K562 (cell line): ENCODE measurements around the gene CYP2C8. TPM values are rescaled to one million over a fixed set of nuclear protein-coding genes. Genes with fewer than 3 reads are reported as not detected.

Source experiments
- ATAC-seq: fragments of 200-7000 bp; cut with Tn5 transposase; 3 replicates; pipeline ENCODE4 v1.9.1; 2020; ENCODE audit warnings: moderate library complexity
- BruUV-seq: library from RNA; stranded (reverse); fragments of 400-500 nt; replicated peaks from 2 replicates; lab custom pipeline; 2021; lab: Mats Ljungman, UMichigan
- CTCF ChIA-PET: fragments of 300-600 bp; formaldehyde crosslinking; extraction: SDS; loops from one replicate; lab custom pipeline; 2021; ENCODE audit warnings: low intra/inter-chr PET ratio; lab: Yijun Ruan, JAX
- POLR2A ChIA-PET: fragments of 300-600, 350-650 bp; sonication (Branson Sonifier 250); formaldehyde crosslinking; extraction: SDS; loops from one replicate; lab custom pipeline; 2021; ENCODE audit warnings: antibody characterized with exemption, inconsistent platforms; lab: Yijun Ruan, JAX
- DNase-seq, 4 experiments: peaks; one replicate each; pipeline versions ENCODE4 v3.0.0 to v3.0.0-alpha.2; 2011 to 2018; ENCODE audit warnings: low spot score in 3 of 4, mixed read lengths in 3 of 4; ENCODE audit errors: extremely low read depth in 1 of 4
- FAIRE-seq: peaks from 2 replicates; lab custom pipeline; 2011; peaks lifted over from hg19 to GRCh38; lab: Jason Lieb, UNC
- H2AFZ ChIP-seq: 2 replicates; pipeline ENCODE4 v1.6.0; 2011; ENCODE audit warnings: low read depth, low read length, control low read depth, inconsistent platforms
- H3K27ac ChIP-seq: fragments of 200-600 bp; 3 replicates; pipeline ENCODE4 v1.8.0; 2011; ENCODE audit warnings: low read depth, mild to moderate bottlenecking, control low read depth, inconsistent platforms, low read length, moderate library complexity, mixed read lengths; ENCODE audit errors: extremely low read depth
- H3K27me3 ChIP-seq, 2 experiments: fragments of 300-600 bp in 1 of 2; 2 replicates in 1 of 2; 3 replicates in 1 of 2; pipeline versions ENCODE4 v1.6.0 to v1.8.0; 2011; ENCODE audit warnings: inconsistent platforms in 2 of 2, low read length in 2 of 2, mild to moderate bottlenecking in 1 of 2, mixed read lengths in 1 of 2, moderate library complexity in 1 of 2; ENCODE audit not compliant: control insufficient read depth in 2 of 2, insufficient read depth in 2 of 2
- H3K36me3 ChIP-seq: fragments of 300-600 bp; 3 replicates; pipeline ENCODE4 v1.8.0; 2011; ENCODE audit warnings: mild to moderate bottlenecking, low read length, inconsistent platforms; ENCODE audit not compliant: control insufficient read depth, insufficient read depth
- H3K4me1 ChIP-seq, 2 experiments: fragments of 200-600 bp in 1 of 2; replicated peaks in 1 of 2; 2 replicates in 1 of 2; 3 replicates in 1 of 2; pipeline versions ENCODE4 v1.5.1 to v1.8.0; 2011; ENCODE audit warnings: inconsistent platforms in 2 of 2, low read length in 2 of 2, mild to moderate bottlenecking in 1 of 2, mixed read lengths in 1 of 2, moderate library complexity in 1 of 2; ENCODE audit not compliant: control insufficient read depth in 2 of 2, insufficient read depth in 2 of 2
- H3K4me2 ChIP-seq: 2 replicates; pipeline ENCODE4 v1.6.1; 2011; ENCODE audit warnings: low read length, control low read depth, inconsistent platforms, mixed read lengths; ENCODE audit not compliant: insufficient read depth
- H3K4me3 ChIP-seq: fragments of 200-600 bp; sonication (generic), shearing (Covaris generic); 2 replicates; pipeline ENCODE4 v1.5.1; 2016; ENCODE audit warnings: control low read depth, inconsistent platforms
- H3K79me2 ChIP-seq: fragments of 200-600 bp; 3 replicates; pipeline ENCODE4 v1.8.0; 2011; ENCODE audit warnings: low read length, inconsistent platforms; ENCODE audit not compliant: control insufficient read depth, insufficient read depth
- H3K9ac ChIP-seq, 2 experiments: 2 replicates each; pipeline versions ENCODE4 v1.6.0 to v1.6.1; 2011; ENCODE audit warnings: low read depth in 2 of 2, low read length in 2 of 2, control low read depth in 1 of 2, inconsistent platforms in 1 of 2, mild to moderate bottlenecking in 1 of 2, mixed read lengths in 1 of 2; ENCODE audit not compliant: insufficient read depth in 1 of 2
- H3K9me1 ChIP-seq: one replicate; pipeline ENCODE4 v1.6.0; 2011; ENCODE audit warnings: inconsistent platforms, mild to moderate bottlenecking, low read length, moderate library complexity; ENCODE audit not compliant: control insufficient read depth, insufficient read depth
- H3K9me3 ChIP-seq: replicated peaks from 2 replicates; pipeline ENCODE4 v1.5.1; 2011; ENCODE audit warnings: low read depth, low read length, inconsistent platforms; ENCODE audit not compliant: control insufficient read depth, insufficient read depth
- H4K20me1 ChIP-seq: replicated peaks from 2 replicates; pipeline ENCODE4 v1.6.1; 2011; ENCODE audit warnings: low read length, inconsistent platforms, mixed read lengths; ENCODE audit not compliant: control insufficient read depth, insufficient read depth
- KDM5B ChIP-seq: fragments of 200-600 bp; sonication (generic); IDR thresholded peaks from 2 replicates; pipeline ENCODE4 v1.6.1; 2012; ENCODE audit warnings: low read depth, mild to moderate bottlenecking, moderate library complexity, low read length, control low read depth, inconsistent platforms; ENCODE audit not compliant: insufficient replicate concordance
- LCOR ChIP-seq: sonication (generic); formaldehyde crosslinking; IDR thresholded peaks from 2 replicates; pipeline ENCODE4 v1.8.0; 2022; ENCODE audit warnings: mild to moderate bottlenecking, missing genetic modification reagents
- NKRF ChIP-seq: fragments of 450-650 bp; IDR thresholded peaks from 2 replicates; pipeline ENCODE4 v1.6.1; 2016; ENCODE audit warnings: borderline replicate concordance
- NR2C2 ChIP-seq, 2 experiments: fragments of 200-800 bp in 1 of 2; sonication (Bioruptor generic) in 1 of 2; sonication (generic) in 1 of 2; formaldehyde crosslinking in 1 of 2; IDR thresholded peaks; 2 replicates each; pipeline versions ENCODE4 v1.6.1 to v1.8.0; 2016 to 2022; ENCODE audit warnings: mild to moderate bottlenecking in 1 of 2, missing compliant biosample characterization in 1 of 2, missing genetic modification characterization in 1 of 2, missing genetic modification reagents in 1 of 2
- PBX2 ChIP-seq, 2 experiments: IDR thresholded peaks in 1 of 2; conservative IDR thresholded peaks in 1 of 2; 2 replicates each; pipeline ENCODE4 v1.6.1; 2016; ENCODE audit warnings: low read depth in 2 of 2, mild to moderate bottlenecking in 1 of 2, missing compliant biosample characterization in 1 of 2, missing genetic modification characterization in 1 of 2, moderate library complexity in 1 of 2
- PHB ChIP-seq: fragments of 250-450 bp; sonication (Bioruptor Pico); IDR thresholded peaks from 2 replicates; pipeline ENCODE4 v1.5.0; 2021
- SMAD2 ChIP-seq: fragments of 150-350 bp; IDR thresholded peaks from 2 replicates; pipeline ENCODE4 v1.6.1; 2014; ENCODE audit warnings: low read depth, mild to moderate bottlenecking, low read length
- TCF7 ChIP-seq: sonication (generic); IDR thresholded peaks from 2 replicates; pipeline ENCODE4 v1.6.1; 2016; ENCODE audit warnings: antibody characterized with exemption, borderline replicate concordance
- TEAD4 ChIP-seq, 2 experiments: sonication (generic) in 1 of 2; formaldehyde crosslinking in 1 of 2; IDR thresholded peaks; 2 replicates each; pipeline versions ENCODE4 v1.6.1 to v1.8.0; 2012 to 2022; ENCODE audit warnings: borderline replicate concordance in 1 of 2, inconsistent platforms in 1 of 2, low read length in 1 of 2, mild to moderate bottlenecking in 1 of 2, missing genetic modification reagents in 1 of 2
- TRIM24 ChIP-seq, 2 experiments: fragments of 450-650 bp; IDR thresholded peaks; 2 replicates each; pipeline ENCODE4 v1.6.1; 2016
- TSC22D4 ChIP-seq: fragments of 450-650 bp; IDR thresholded peaks from 2 replicates; pipeline ENCODE4 v1.6.1; 2016; ENCODE audit warnings: missing genetic modification characterization, missing biosample characterization, control low read depth
- ZBTB7A ChIP-seq: IDR thresholded peaks from 2 replicates; pipeline ENCODE4 v1.6.1; 2011; ENCODE audit warnings: low read depth, mild to moderate bottlenecking, low read length, moderate library complexity, borderline replicate concordance; ENCODE audit not compliant: control insufficient read depth
- ZNF384 ChIP-seq: IDR thresholded peaks from 2 replicates; pipeline ENCODE4 v1.6.1; 2012; ENCODE audit warnings: low read depth, low read length, improper control_type of control experiment
- WGBS: fragments of 100-300 bp; shearing (Covaris generic); methylation state at CpG from one replicate; pipeline ENCODE4 v1.1.6; 2016; ENCODE audit warnings: low coverage, mixed read lengths; ENCODE audit not compliant: insufficient coverage; ENCODE audit errors: missing lambda C conversion rate; 5-methylcytosine and 5-hydroxymethylcytosine counted together
- in situ Hi-C: fragments of 300-500 bp; cut with MboI; formaldehyde crosslinking; loops from 4 replicates; pipeline ENCODE4 v1.15.0; 2018; ENCODE audit warnings: inconsistent platforms, mixed read lengths
- intact Hi-C: fragments of 100-400 bp; cut with micrococcal nuclease; formaldehyde crosslinking; loops from 2 replicates; pipeline ENCODE4 v1.14.2; 2022
- polyA plus RNA-seq, 8 experiments: library from polyadenylated mRNA; depleted of rRNA in 4 of 8; stranded (reverse) in 5 of 8; unstranded in 3 of 8; fragments of >200 nt; fragmentation: Nextera tagmentation in 2 of 8; fragmentation: Illumina TruSeq in 1 of 8; extraction: Ambion mirVana in 2 of 8; extraction: Trizol in 1 of 8; gene quantifications; 2 replicates each; pipeline versions ENCODE4 v1.2.1 to v1.2.3, GENCODE V29; 2011 to 2014; ENCODE audit warnings: inconsistent platforms in 1 of 8, missing spikeins in 1 of 8
- total RNA-seq, 7 experiments: library from RNA; depleted of rRNA in 6 of 7; stranded (reverse); fragments of >200 nt in 6 of 7; fragmentation: Illumina TruSeq in 2 of 7; extraction: Trizol in 2 of 7; gene quantifications; 2 replicates each; pipeline versions ENCODE4 v1.2.1 to v1.2.3, GENCODE V29; 2011 to 2021; ENCODE audit warnings: low replicate concordance in 1 of 7

Gene CYP2C8
- total and polyA plus RNA-seq, 9 of the 15 experiments (the other 6 are each of a cell fraction or from before 2014, with no cell fraction given) = 0.06 to 0.16 (median 0.10) TPM; not detected in 5

GRCh38 chr10:95035332-95036295, 33.7 kb downstream of the CYP2C8 start (continued):
- TF ChIP-seq NR2C2 (CRISPR knock-in tag; IDR thresholded peaks at IDR 0.05) (no peak), NR2C2 (tag; IDR thresholded peaks at IDR 0.05) (0 out of 2 replicates have a peak, but pooled peaks have one; percentile 17), SMAD2 (no peak)

- in situ Hi-C loops = no loop called here
- POLR2A ChIA-PET = no interaction called here
- H3K9me3 ChIP-seq = no peaks in the 10 kb centered on the region
- TF ChIP-seq ZNF384 (no peak), TCF7 (no peak), TSC22D4 (tag) (no peak), PBX2 (CRISPR knock-in tag; IDR thresholded peaks at IDR 0.05; ENCODE audit: low read depth) (no peak), PBX2 (tag; conservative IDR thresholded peaks at IDR 0.05; ENCODE audit: low read depth) (no peak), PHB (no peak), ZBTB7A (no peak), LCOR (CRISPR knock-in tag) (no peak), NKRF (no peak), KDM5B (no peak), TRIM24 (IDR thresholded peaks at IDR 0.05) (no peak), TEAD4 (IDR thresholded peaks at IDR 0.05; ENCODE audit: low read length) (no peak), TEAD4 (CRISPR knock-in tag; IDR thresholded peaks at IDR 0.05; ENCODE audit: borderline replicate concordance) (no peak)
These were observed 34.9 kb downstream of the CYP2C8 start for GRCh38 chr10:95034401-95034800.

More at GRCh38 chr10:95034401-95034800, 34.9 kb downstream of the CYP2C8 start:
- 12% methylated on average over 4 of the region's 4 CpGs for WGBS
- Histone ChIP-seq H3K27me3 (no peaks in the 10 kb centered on the region), H3K27ac (no peak overlapping the region), H3K4me1 (no peaks in the 10 kb centered on the region), H3K36me3 (no peaks in the 10 kb centered on the region), H3K79me2 (no peaks in the 10 kb centered on the region), H4K20me1 (no peaks in the 10 kb centered on the region), H3K4me2 (no peak overlapping the region), H3K9ac (no peak overlapping the region), H3K9me1 (no peaks in the 10 kb centered on the region), H2AFZ (no peak overlapping the region), H3K4me3 (no peak overlapping the region)
- ATAC-seq = no peak
- FAIRE-seq = no peak
- no TSS peak for BruUV-seq
- intact Hi-C loops = no loop called here
- CTCF ChIA-PET = no interaction called here
- no peak for DNase-seq
